Esophagus squamous epithelium (tissue), 5 donors: ENCODE data around the gene RHEBL1. TPM values are rescaled to one million over a fixed set of nuclear protein-coding genes. Genes with fewer than 3 reads are reported as not detected.

ENCODE experiments used
- DNase-seq: peaks from one replicate; lab custom pipeline; 2025; lab: John Stamatoyannopoulos, UW
- H3K27ac ChIP-seq, 4 donors: fragments of 200-600 bp; sonication (generic); one replicate each; pipeline ENCODE4 v1.5.1; 2016 to 2019; ENCODE audit warnings: mild to moderate bottlenecking in 1 of 4
- H3K27me3 ChIP-seq, 4 donors: fragments of 200-600 bp; sonication (generic); 1 replicate in 3 of 4; 2 replicates in 1 of 4; pipeline versions ENCODE4 v1.5.1 to v1.6.0; 2017 to 2021; ENCODE audit warnings: antibody characterized with exemption in 1 of 4
- H3K36me3 ChIP-seq, 3 donors: fragments of 200-600 bp; sonication (generic); one replicate each; pipeline ENCODE4 v1.5.1; 2016 to 2019
- H3K4me1 ChIP-seq, 3 donors: fragments of 200-600 bp; sonication (generic); one replicate each; pipeline ENCODE4 v1.5.1; 2017 to 2019
- H3K4me3 ChIP-seq, 4 donors: fragments of 200-600 bp; sonication (generic); 1 replicate in 3 of 4; 2 replicates in 1 of 4; pipeline ENCODE4 v1.5.1; 2016 to 2019; ENCODE audit warnings: mild to moderate bottlenecking in 2 of 4, moderate library complexity in 1 of 4
- H3K9me3 ChIP-seq, 3 donors: fragments of 200-600 bp; sonication (generic); one replicate each; pipeline ENCODE4 v1.5.1; 2016 to 2019
- CTCF ChIP-seq, 6 experiments: fragments of 450-650 bp in 4 of 6; fragments of 200-600 bp in 2 of 6; sonication (generic) in 2 of 6; IDR thresholded peaks; one replicate each; pipeline ENCODE4 v1.5.1; 2016 to 2019; ENCODE audit warnings: antibody characterized with exemption in 6 of 6, mild to moderate bottlenecking in 4 of 6, moderate library complexity in 4 of 6
- POLR2A ChIP-seq, 4 donors: fragments of 450-650 bp; IDR thresholded peaks; one replicate each; pipeline ENCODE4 v1.6.1; 2017; ENCODE audit warnings: antibody characterized with exemption in 4 of 4, mild to moderate bottlenecking in 4 of 4, moderate library complexity in 3 of 4
- WGBS, 2 donors: methylation state at CpG; one replicate each; pipeline ENCODE4 v1.1.5; 2018; 5-methylcytosine and 5-hydroxymethylcytosine counted together
- intact Hi-C: fragments of 100-400 bp; cut with DNase I; formaldehyde crosslinking; loops from one replicate; pipeline ENCODE4 v1.15.0; 2022
- total RNA-seq, 4 donors: library from RNA; depleted of rRNA; stranded (reverse); fragments of >200 nt; gene quantifications; one replicate each; pipeline ENCODE4 v1.1.0, GENCODE V29; 2016
- donor health status: DM: yes; HTN: yes; CAD: no.

RHEBL1 gene
- total RNA-seq, 4 donors from 2014 or later, result 0.23 to 0.44 TPM; not detected in 2

GRCh38 chr12:49093792-49094159 lies 24.0 kb upstream of the RHEBL1 start:
- H3K27ac ChIP-seq, result peak overlapping the region in 2 of 4 donors; percentile 5 to 14
- DNase-seq, result no peak
- peaks cover 21 to 63% (median 36%) of the 10 kb centered on the region in 4 donors for H3K27me3 ChIP-seq
- TF ChIP-seq CTCF (IDR thresholded peaks at IDR 0.05) (no peak), POLR2A (IDR thresholded peaks at IDR 0.05) (no peak)
- 2 to 3% methylated on average over 9 of the region's 9 CpGs for WGBS, 2 donors
- peaks cover 4 to 29% (median 8%) of the 10 kb centered on the region in 3 donors for H3K36me3 ChIP-seq
- intact Hi-C loops, result loop anchor here (10.0 kb wide), 1 partner anchor 141 kb away; no protein-coding TSS in a partner anchor
- H3K9me3 ChIP-seq, result no peaks in the 10 kb centered on the region
- H3K4me3 ChIP-seq, result peak overlapping the region in 3 of 4 donors; percentile 27 to 59 (median 32)
- H3K4me1 ChIP-seq, result peaks cover 42 to 62% (median 52%) of the 10 kb centered on the region in 3 donors

GRCh38 chr12:49092816-49093406 lies 23.1 kb upstream of the RHEBL1 start:
- no peak for DNase-seq
- TF ChIP-seq POLR2A (IDR thresholded peaks at IDR 0.05), result no peak
- no peak for TF ChIP-seq CTCF (IDR thresholded peaks at IDR 0.05)
- Histone ChIP-seq H3K27me3 (peaks cover 21 to 69% (median 37%) of the 10 kb centered on the region in 4 donors), H3K27ac (peak overlapping the region in 2 of 4 donors; percentile 5 to 50), H3K36me3 (peaks cover 0 to 21% (median 8%) of the 10 kb centered on the region in 3 donors), H3K9me3 (no peaks in the 10 kb centered on the region), H3K4me1 (peaks cover 42 to 71% (median 61%) of the 10 kb centered on the region in 3 donors), H3K4me3 (peak overlapping the region in 1 of 4 donors; percentile 55)
- WGBS, 2 donors, result 46 to 55% methylated on average over 3 to 4 of the region's 4 CpGs
- intact Hi-C loops, result loop anchor here (10.0 kb wide), 1 partner anchor 142 kb away; no protein-coding TSS in a partner anchor

- no peak for TF ChIP-seq POLR2A (IDR thresholded peaks at IDR 0.05)
- no peak for TF ChIP-seq CTCF (IDR thresholded peaks at IDR 0.05)
- no peak for DNase-seq
- Histone ChIP-seq H3K27ac (peak overlapping the region in 2 of 4 donors; percentile 30 to 50), H3K4me1 (peaks cover 42 to 75% (median 63%) of the 10 kb centered on the region in 3 donors), H3K36me3 (peaks cover 0 to 14% (median 3%) of the 10 kb centered on the region in 3 donors), H3K9me3 (no peaks in the 10 kb centered on the region), H3K4me3 (peak overlapping the region in 3 of 4 donors; percentile 18 to 55 (median 30)), H3K27me3 (peaks cover 21 to 69% (median 37%) of the 10 kb centered on the region in 4 donors)
- WGBS, 2 donors, result 3 to 14% methylated on average over 9 to 11 of the region's 32 CpGs
- intact Hi-C loops, result loop anchor here (10.0 kb wide), 1 partner anchor 143 kb away; no protein-coding TSS in a partner anchor
Observed at GRCh38 chr12:49092086-49092815, 22.5 kb upstream of the RHEBL1 start.

GRCh38 chr12:49091836-49092085 lies 22.0 kb upstream of the RHEBL1 start:
- Histone ChIP-seq H3K4me3 (peak overlapping the region in 3 of 4 donors; percentile 18 to 55 (median 30)), H3K27me3 (peaks cover 21 to 69% (median 37%) of the 10 kb centered on the region in 4 donors), H3K9me3 (no peaks in the 10 kb centered on the region), H3K27ac (peak overlapping the region in 1 of 4 donors; percentile 50), H3K4me1 (peaks cover 42 to 75% (median 63%) of the 10 kb centered on the region in 3 donors), H3K36me3 (peaks cover 0 to 9% (median 0%) of the 10 kb centered on the region in 3 donors)
- 0% methylated on average over 2 of the region's 14 CpGs; no CpG with 5 or more reads in 1 of the 2 donors for WGBS, 2 donors
- DNase-seq, result no peak
- intact Hi-C loops, result loop anchor here (10.0 kb wide), 1 partner anchor 143 kb away; no protein-coding TSS in a partner anchor
- TF ChIP-seq POLR2A (IDR thresholded peaks at IDR 0.05), result no peak
- TF ChIP-seq CTCF (IDR thresholded peaks at IDR 0.05), result no peak
